ENCODE data around the gene BTNL9. TPM values are rescaled to one million over a fixed set of nuclear protein-coding genes. Genes with fewer than 3 reads are reported as not detected.

Gene BTNL9
- total and polyA plus RNA-seq, 2 of the 4 experiments (the other 2 are of a cell fraction), result not detected

GRCh38 chr5:181020688-181021087, 19.4 kb upstream of the BTNL9 start:
- Histone ChIP-seq H2AFZ (replicated peaks; ENCODE audit: low read length, poor library complexity) (no peak overlapping the region), H3K9ac (ENCODE audit: low read depth, low read length) (no peak overlapping the region), H4K20me1 (ENCODE audit: insufficient read depth, low read length) (no peaks in the 10 kb centered on the region), H4K5ac (ENCODE audit: low read depth, low read length) (no peak overlapping the region), H4K91ac (ENCODE audit: insufficient read depth, low read depth, low read length) (no peak overlapping the region), H3K4me1 (ENCODE audit: control insufficient read depth, insufficient read depth, low read length) (no peaks in the 10 kb centered on the region), H3K27ac (ENCODE audit: insufficient read depth, low read length) (no peak overlapping the region), H3K9me1 (ENCODE audit: insufficient read depth, low read length) (no peaks in the 10 kb centered on the region), H3K23ac (ENCODE audit: low read depth, low read length) (no peak overlapping the region), H2BK5ac (ENCODE audit: low read depth, low read length, poor library complexity, severe bottlenecking) (no peak overlapping the region), H3K14ac (replicated peaks; ENCODE audit: low read depth, low read length) (no peak overlapping the region), H2BK120ac (ENCODE audit: low read depth, low read length) (no peak overlapping the region), H3K79me1 (ENCODE audit: low read depth in 1 of 2, low read length in 2 of 2) (no peaks in the 10 kb centered on the region), H3K18ac (ENCODE audit: low read depth, low read length) (no peak overlapping the region), H3K4me2 (ENCODE audit: low read depth, low read length) (no peak overlapping the region), H2BK20ac (ENCODE audit: low read depth, low read length) (no peak overlapping the region), H3K9me3 (ENCODE audit: control insufficient read depth, insufficient read depth, low read length) (peaks cover 18% of the 10 kb centered on the region), H3K36me3 (ENCODE audit: control insufficient read depth, insufficient read depth, low read length) (no peaks in the 10 kb centered on the region), H3K4me3 (ENCODE audit: insufficient read depth, low read depth, low read length) (no peak overlapping the region), H3K27me3 (ENCODE audit: control insufficient read depth, insufficient read depth, low read length) (no peaks in the 10 kb centered on the region), H4K8ac (ENCODE audit: low read depth in 2 of 2, low read length in 2 of 2) (no peak overlapping the region), H3K56ac (ENCODE audit: extremely low read depth, insufficient read depth, low read length) (no peak overlapping the region), H2BK15ac (ENCODE audit: low read depth, low read length) (no peak overlapping the region), H3K4ac (ENCODE audit: low read depth, low read length) (no peak overlapping the region), H2AK9ac (replicated peaks; ENCODE audit: low read depth, low read length, poor library complexity) (no peak overlapping the region), H2AK5ac (ENCODE audit: low read depth, low read length) (no peak overlapping the region)
- dilution Hi-C loops (cut with HindIII; ENCODE audit: low sequenced_read_pairs, unreplicated experiment), result no loop called here
- ChIA-PET CTCF (no interaction called here), POLR2A (ENCODE audit: unreplicated experiment) (no interaction called here)
- ATAC-seq (ENCODE audit: low read depth), result no peak
- intact Hi-C loops (cut with micrococcal nuclease), result no loop called here
- 14% methylated on average over 1 of the region's 3 CpGs; no CpG with 5 or more reads in 1 of the 2 experiments for WGBS, 2 experiments (ENCODE audit: extremely low coverage in 2 of 2, insufficient read length in 1 of 2)
- no peak for TF ChIP-seq ELK1 (IDR thresholded peaks at IDR 0.05; ENCODE audit: borderline replicate concordance, low read depth, low read length)
- TF ChIP-seq NFE2L2 (IDR thresholded peaks at IDR 0.05; ENCODE audit: low read depth, low read length), result no peak
- TF ChIP-seq MAFK (IDR thresholded peaks at IDR 0.05; ENCODE audit: low read depth, low read length), result no peak
- TF ChIP-seq MXI1 (IDR thresholded peaks at IDR 0.05; ENCODE audit: borderline replicate concordance, low read depth, low read length), result no peak
- TF ChIP-seq FOS (IDR thresholded peaks at IDR 0.05; ENCODE audit: low read depth, low read length), result no peak
- no peak for TF ChIP-seq RFX5 (IDR thresholded peaks at IDR 0.05; ENCODE audit: low read depth, low read length)
- TF ChIP-seq RCOR1 (IDR thresholded peaks at IDR 0.05; ENCODE audit: insufficient replicate concordance, low read length), result no peak
- no peak for TF ChIP-seq MAZ (IDR thresholded peaks at IDR 0.05; ENCODE audit: borderline replicate concordance, low read depth, low read length)
- TF ChIP-seq CHD1 (IDR thresholded peaks at IDR 0.05; ENCODE audit: low read depth, low read length), result no peak
- TF ChIP-seq POLR2A (IDR thresholded peaks at IDR 0.05; ENCODE audit: low read depth, low read length), result no peak
- no peak for TF ChIP-seq RAD21 (IDR thresholded peaks at IDR 0.05; ENCODE audit: low read length)
- TF ChIP-seq CEBPB (IDR thresholded peaks at IDR 0.05; ENCODE audit: low read depth, low read length), result no peak
- no peak for TF ChIP-seq BHLHE40 (IDR thresholded peaks at IDR 0.05; ENCODE audit: low read depth, low read length)
- TF ChIP-seq, protein P1, sequence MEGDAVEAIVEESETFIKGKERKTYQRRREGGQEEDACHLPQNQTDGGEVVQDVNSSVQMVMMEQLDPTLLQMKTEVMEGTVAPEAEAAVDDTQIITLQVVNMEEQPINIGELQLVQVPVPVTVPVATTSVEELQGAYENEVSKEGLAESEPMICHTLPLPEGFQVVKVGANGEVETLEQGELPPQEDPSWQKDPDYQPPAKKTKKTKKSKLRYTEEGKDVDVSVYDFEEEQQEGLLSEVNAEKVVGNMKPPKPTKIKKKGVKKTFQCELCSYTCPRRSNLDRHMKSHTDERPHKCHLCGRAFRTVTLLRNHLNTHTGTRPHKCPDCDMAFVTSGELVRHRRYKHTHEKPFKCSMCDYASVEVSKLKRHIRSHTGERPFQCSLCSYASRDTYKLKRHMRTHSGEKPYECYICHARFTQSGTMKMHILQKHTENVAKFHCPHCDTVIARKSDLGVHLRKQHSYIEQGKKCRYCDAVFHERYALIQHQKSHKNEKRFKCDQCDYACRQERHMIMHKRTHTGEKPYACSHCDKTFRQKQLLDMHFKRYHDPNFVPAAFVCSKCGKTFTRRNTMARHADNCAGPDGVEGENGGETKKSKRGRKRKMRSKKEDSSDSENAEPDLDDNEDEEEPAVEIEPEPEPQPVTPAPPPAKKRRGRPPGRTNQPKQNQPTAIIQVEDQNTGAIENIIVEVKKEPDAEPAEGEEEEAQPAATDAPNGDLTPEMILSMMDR (conservative IDR thresholded peaks at IDR 0.05; ENCODE audit: low read depth, low read length), result no peak
- TF ChIP-seq SMC3 (IDR thresholded peaks at IDR 0.05; ENCODE audit: low read depth, low read length), result no peak
- TF ChIP-seq, protein P2, sequence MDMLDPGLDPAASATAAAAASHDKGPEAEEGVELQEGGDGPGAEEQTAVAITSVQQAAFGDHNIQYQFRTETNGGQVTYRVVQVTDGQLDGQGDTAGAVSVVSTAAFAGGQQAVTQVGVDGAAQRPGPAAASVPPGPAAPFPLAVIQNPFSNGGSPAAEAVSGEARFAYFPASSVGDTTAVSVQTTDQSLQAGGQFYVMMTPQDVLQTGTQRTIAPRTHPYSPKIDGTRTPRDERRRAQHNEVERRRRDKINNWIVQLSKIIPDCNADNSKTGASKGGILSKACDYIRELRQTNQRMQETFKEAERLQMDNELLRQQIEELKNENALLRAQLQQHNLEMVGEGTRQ (IDR thresholded peaks at IDR 0.05; ENCODE audit: low read depth, low read length), result no peak
- in situ Hi-C loops (cut with MboI; ENCODE audit: low sequenced_read_pairs), result no loop called here
- no peak for DNase-seq
- no TSS peak for BruUV-seq (replicated peaks)
